C4-2B (cell line): Measurements from ENCODE around the gene CAPG.

Source experiments
- CTCF ChIP-seq: fragments of 450-650 bp; conservative IDR thresholded peaks from 2 replicates; pipeline ENCODE4 v1.5.1; 2017; ENCODE audit warnings: mild to moderate bottlenecking
- ZFX ChIP-seq: fragments of 450-650 bp; IDR thresholded peaks from 2 replicates; pipeline ENCODE4 v1.6.1; 2017

GRCh38 chr2:85419009-85419675 lies 9.0 kb upstream of the CAPG start:
- TF ChIP-seq CTCF (no peak), ZFX (no peak)
